HG02884 (cell line): Measurements from ENCODE around the gene MIPOL1.

ENCODE experiments used
- ATAC-seq: cut with Tn5 transposase; IDR thresholded peaks from one replicate; pipeline ENCODE4 v1.9.1; 2021; ENCODE audit warnings: mild to moderate bottlenecking, moderate library complexity; ENCODE audit not compliant: unreplicated experiment

The MIPOL1 gene

GRCh38 chr14:37583358-37584210 is 385.8 kb downstream of the MIPOL1 start:
- ATAC-seq = no peak

GRCh38 chr14:37584211-37585100 is 386.7 kb downstream of the MIPOL1 start:
- ATAC-seq = no peak

DNA sequence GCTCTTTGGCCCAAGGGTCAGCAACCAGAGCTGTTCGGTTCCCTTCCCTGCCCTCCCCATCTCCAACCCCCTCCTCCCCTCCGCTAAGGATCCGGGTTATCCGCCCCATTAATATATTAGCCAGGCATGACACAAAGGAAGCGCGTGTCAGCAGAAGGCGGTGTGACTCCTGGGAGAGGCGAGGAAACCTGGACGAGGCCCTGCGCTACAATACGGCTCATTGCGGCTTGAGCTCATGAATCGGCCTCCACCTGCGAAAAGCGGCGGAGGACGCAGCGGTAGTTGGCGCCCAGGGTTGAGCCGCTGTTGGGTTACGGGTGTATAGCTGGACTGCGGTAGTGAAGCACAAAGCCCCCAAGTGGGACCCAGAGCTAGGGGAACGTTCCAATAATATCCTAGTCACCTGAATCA is 387.4 kb downstream of the MIPOL1 start:
- no peak for ATAC-seq

GRCh38 chr14:37585971-37586796 is 388.4 kb downstream of the MIPOL1 start:
- no peak for ATAC-seq

DNA sequence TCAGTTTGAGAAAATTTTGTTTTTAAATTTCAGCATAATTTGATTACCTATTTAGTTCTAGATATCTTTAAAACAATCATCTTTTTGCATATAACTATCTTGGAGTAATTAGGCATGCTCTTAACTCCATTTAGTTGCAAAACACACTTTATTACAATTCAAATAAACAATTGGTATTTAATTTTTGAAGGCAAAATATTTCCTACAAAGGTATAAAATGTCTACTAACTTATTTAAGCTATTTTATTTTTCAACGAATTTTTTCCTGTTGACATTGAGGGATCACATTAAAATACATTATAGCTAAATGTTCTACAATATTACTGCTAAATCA is 389.0 kb downstream of the MIPOL1 start:
- ATAC-seq = no peak

DNA sequence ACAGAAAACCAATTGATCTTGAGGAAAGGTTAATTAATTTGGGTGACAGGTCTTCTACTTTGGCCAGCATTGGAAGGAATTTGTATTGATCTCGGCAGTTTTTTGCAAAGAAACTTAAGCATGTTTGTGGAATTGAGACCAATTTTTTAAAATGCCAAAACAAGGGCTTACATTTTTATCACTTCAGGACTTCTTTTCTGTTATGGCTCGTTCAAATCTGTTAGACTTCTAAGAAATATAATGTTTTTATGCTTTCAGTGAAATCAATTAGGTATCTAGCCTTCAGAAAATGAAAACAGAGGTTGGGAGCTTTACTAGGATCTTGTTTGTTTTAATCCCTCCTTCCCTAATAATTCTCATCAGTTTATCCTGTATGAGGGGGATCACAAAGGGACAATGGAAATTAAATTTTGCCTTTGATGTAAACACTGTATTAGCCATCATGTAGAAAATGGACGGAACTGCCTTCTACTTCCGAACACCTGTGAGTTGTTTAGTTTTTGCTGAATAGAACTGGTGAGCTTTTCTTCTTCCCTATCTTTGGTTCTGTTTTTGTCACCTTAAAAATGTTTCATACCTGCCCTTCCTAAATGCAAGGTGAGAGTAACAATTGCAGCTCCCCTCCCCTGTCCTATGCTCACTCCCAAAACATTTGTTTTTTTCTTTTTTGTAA is 389.5 kb downstream of the MIPOL1 start:
- no peak for ATAC-seq

GRCh38 chr14:37587881-37588666 is 390.3 kb downstream of the MIPOL1 start:
- no peak for ATAC-seq

GRCh38 chr14:37588667-37588955 is 390.9 kb downstream of the MIPOL1 start:
- ATAC-seq = no peak

- no peak for ATAC-seq
These were observed 391.4 kb downstream of the MIPOL1 start for GRCh38 chr14:37588956-37589714.

DNA sequence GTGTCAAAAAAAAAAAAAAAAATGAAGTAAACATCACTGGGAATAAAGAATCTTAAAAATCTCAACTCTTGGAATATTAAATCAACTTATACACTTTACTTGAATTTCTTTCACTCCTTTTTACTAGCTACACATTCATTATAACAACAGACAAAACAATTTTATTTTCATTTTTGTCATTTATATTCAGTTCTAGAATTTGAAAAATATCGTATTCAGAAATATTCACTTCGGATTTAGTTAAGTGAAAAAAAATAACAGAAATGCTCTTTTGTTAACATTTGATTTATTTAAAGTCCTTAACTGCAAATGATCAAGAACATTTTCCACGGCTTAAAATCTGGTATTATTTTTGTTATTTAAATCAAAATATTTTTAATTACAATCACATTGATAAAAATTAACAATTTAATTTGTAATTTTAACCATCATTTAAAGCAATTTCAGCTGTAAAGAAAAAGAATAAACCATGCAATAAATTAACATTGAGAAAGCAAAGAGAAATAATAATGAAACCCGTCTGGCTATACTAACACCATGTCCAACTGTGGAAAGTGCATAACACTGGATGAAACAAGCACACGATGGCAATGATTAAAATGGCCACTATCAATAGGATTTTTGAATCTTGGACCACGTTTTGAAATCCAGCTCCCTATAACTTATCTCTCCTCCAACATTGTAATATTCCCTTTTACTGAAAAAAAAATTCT is 392.1 kb downstream of the MIPOL1 start:
- ATAC-seq = no peak

- no peak for ATAC-seq
These were observed 392.8 kb downstream of the MIPOL1 start for GRCh38 chr14:37590428-37591139.

- ATAC-seq = no peak
These were observed 393.7 kb downstream of the MIPOL1 start for GRCh38 chr14:37591311-37591940.

- ATAC-seq = no peak
These were observed 394.3 kb downstream of the MIPOL1 start for GRCh38 chr14:37591941-37592481.

DNA sequence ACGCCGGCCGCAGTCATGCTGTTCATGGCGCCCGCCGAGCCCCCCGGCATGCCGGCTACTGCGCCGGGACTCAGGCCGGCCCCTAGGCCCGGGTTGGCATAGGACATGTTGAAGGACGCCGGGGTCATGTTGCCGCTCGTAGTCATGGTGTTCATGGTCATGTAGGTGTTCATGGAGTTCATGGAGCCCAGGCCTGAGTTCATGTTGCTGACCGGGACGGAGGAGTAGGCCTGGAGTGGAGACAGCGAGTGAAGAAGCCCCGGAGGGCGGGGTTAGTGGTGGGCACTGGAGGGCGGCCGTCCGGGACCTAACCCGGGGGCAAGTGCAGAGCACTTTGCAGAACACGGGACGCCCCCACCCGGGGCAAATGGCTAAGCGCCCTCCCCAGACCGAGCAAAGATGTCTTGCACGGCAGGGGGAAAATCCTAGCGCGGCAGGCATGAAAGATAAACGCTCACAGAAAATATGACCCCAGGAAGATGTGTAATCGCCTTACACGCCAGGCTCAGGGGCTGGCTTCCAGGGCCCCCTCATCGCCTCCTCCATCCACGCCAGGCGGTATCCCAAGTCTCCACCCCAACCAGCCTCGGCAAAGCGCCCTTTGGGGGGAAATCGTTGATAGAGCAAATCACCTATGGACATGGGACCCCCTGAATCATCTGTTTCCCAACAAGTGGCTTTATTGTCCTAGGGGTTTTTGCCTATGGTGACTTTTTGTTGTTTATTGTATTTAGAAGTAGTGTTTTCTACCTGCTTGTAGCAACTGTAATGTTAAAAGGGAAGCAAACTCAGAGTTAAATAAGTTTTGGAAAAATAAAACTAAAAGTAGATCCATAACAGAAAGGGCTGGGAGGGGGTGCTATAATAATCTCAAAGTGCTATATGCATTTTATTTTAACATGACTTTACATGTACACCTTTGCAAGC is 395.0 kb downstream of the MIPOL1 start:
- no peak for ATAC-seq

- ATAC-seq = no peak
These were observed 395.9 kb downstream of the MIPOL1 start for GRCh38 chr14:37593511-37594237.
